ENCODE results near the gene POLD1.

POLD1 gene

GRCh38 chr19:50418176-50419021 lies 34.3 kb downstream of the POLD1 start, which contains the start of gene SPIB:
Gene SPIB (plus strand): TSS chr19:50418938. CDS start chr19:50418963, 25 bp downstream.
- DNase-seq: no peak

GRCh38 chr19:50419022-50419579 lies 35.0 kb downstream of the POLD1 start:
- no peak for DNase-seq

GRCh38 chr19:50419580-50420035 lies 35.5 kb downstream of the POLD1 start:
- DNase-seq: no peak

DNA sequence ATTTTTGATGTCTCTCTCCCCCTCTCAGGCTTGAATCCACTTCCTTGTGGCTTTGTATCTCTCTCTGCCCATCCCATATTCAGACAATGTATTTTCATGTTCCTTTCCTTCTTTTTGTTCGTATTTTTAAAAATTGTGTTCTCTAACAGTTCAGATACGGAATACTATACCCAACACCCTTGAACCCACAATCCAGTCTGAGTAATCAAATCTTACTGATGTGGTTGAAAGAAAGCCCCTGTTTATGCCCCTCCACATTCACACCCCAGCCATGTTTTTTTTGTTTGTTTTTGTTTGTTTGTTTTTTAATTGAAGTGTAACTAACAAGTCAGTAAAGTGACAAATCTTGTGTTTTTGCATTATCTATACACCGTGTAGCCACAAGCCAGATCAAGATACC lies 36.0 kb downstream of the POLD1 start:
- DNase-seq: no peak

GRCh38 chr19:50420808-50421207 lies 36.7 kb downstream of the POLD1 start:
- DNase-seq: no peak

- DNase-seq: no peak
Measured at GRCh38 chr19:50422397-50423278, 38.5 kb downstream of the POLD1 start.

- no peak for DNase-seq
Measured at GRCh38 chr19:50423279-50424113, 39.3 kb downstream of the POLD1 start.

- no peak for DNase-seq
Measured at GRCh38 chr19:50425581-50425980, 41.4 kb downstream of the POLD1 start.

DNA sequence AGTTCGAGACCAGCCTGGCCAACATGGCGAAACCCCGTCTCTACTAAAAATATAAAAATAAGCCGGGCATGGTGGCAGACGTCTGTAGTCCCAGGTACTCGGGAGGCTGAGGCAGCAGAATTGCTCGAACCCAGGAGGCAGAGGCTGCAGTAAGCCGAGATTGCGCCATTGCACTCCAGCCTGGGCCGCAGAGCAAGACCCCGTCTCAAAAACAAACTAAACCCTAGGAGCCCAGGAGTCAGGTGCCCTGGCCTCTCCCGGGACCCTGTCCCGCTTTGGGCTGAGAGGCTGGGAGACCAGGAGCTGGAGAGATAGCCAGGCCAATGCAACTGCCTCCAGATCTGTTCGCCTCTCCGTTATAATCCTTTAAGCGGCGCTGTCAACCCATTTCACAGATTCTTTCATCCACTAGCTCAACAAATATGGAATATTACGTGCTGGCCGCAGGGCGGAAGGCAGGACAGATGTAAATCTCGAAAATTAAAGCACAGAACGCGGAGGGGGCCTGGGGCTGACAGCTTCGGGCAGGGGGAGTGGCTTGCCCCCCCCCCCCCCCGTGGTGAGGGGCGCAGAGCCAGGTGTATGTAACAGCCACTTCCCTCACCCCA lies 43.3 kb downstream of the POLD1 start:
- DNase-seq: no peak

GRCh38 chr19:50427997-50428425 lies 43.9 kb downstream of the POLD1 start:
- peak in 11 of 14 donors; percentile 12 to 76 (median 58) for DNase-seq

DNA sequence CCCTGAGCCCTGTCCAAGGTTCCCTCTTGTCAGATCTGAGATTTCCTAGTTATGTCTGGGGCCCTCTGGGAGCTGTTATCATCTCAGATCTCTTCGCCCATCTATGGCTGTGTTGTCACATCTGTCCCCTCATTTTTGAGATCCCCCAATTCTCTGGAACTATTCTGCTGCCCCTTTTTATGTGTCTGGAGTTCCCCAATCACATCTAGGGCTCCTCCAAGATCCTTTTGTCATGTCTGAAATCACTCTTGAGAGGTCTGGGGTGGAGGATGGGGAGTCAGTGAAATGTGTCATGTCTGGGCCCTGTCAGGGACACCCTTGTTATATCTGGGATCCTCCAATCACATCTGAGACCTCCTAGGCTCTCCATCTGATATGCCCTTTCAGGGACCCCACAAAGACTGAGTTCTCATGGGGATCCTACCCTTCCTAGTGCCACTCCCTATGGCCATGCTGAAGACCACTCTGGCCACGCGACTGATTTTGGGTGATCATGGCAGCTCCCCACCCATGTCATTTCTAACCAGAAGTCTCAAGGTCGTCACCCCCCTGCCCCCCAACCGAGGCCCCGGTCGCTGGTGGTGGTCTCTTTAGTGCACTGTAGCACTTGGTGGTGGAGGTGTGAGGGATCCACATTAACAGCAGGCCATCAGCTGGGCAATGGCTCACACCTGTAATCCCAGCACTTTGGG lies 44.8 kb downstream of the POLD1 start:
- DNase-seq: no peak

DNA sequence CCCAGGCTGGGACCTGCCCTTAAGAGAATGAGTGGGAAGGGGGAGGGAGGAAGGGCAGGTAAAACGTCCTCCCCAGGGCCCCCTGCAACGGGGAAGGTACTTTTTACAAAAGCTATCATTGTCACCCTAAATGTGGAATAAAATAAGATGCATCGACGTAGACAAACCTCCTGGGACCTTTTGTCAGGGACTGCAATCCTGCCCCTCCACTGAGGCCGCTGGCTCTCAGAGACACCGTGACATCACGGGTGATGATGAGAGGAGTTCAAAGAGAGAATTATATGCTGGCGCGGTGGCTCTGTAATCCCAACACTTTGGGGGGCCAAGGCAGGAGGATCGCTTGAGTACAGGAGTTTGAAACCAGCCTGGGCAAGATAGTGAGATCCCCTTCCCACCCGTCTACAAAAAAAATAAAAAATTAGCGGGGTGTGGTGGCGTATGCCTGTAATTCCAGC lies 46.8 kb downstream of the POLD1 start:
- DNase-seq: no peak

DNA sequence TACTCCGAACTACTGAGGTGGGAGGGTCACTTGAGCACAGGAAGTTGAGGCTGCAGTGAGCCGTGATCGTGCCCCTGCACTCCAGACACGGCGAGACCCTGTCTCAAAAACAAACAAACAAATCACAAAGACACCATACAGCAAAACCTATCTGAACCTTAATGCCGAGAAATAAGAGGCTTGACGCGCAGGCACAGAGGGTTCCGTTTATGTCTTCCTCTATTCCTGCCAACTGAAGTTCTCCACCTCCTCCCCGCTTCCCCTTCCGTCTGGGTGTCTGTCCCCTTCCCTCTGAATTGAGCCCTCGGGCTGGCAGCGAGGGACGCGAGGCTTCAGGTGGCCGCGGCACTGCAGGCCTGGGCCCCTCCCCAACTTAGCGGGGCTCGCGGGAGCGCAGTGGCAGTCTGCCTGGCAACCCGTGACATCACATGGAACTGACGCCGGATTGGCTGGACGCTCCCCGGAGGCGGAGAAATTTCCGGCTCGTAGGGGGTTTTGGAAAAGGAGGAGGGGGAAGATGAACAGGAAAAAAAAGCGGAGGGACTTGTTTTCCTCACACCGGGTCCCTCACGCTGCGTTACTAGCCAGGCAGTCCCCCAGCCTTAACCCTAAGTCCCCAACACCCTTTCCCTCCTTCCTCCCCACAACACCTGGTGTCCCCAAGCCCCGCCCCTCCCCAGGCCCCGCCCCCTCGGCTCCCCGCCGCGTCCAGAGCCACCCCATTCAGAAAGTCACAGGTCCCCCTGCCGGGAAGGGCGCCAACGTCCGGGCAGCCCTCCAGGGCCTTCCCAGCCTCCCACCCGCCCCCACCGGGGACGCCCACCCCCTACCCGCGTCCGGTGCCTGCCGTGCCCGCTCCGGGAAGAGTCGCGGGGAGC lies 47.4 kb downstream of the POLD1 start:
- peak; percentile 16 to 85 (median 68) for DNase-seq

- DNase-seq: no peak
Measured at GRCh38 chr19:50432221-50433028, 48.3 kb downstream of the POLD1 start, which contains the start of gene MYBPC2. Gene MYBPC2 (plus strand): TSS chr19:50432892. CDS start chr19:50432954, 62 bp downstream.

- DNase-seq: no peak
Measured at GRCh38 chr19:50433201-50434180, 49.3 kb downstream of the POLD1 start.

DNA sequence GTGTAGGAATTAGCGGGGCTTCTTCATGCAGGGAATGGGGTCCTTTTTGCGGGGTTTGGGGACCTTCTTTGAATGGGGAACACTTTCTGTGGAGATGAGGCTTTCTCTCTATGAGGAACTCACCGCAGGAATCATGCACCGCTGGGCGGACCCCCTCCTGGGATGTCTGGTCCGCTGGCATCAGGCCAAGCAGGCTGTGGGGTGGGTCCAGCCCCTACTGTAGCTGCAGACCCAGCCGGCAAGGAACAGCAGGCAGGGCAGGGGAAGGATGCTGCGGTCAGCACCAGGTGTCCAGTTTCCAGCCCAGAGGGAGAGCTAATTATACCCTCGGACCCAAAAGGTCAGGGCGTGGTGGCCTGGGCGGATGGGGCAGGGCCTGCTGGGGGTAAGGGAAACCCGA lies 50.4 kb downstream of the POLD1 start:
- DNase-seq: no peak

GRCh38 chr19:50435221-50435620 lies 51.1 kb downstream of the POLD1 start:
- no peak for DNase-seq

Data from C1 segment of cervical spinal cord (tissue), 14 donors.